GM18498 (cell line): ENCODE data around the gene TMEM14B.
"Not testable (repeated sequence)": the region's sequence is repeated elsewhere in the genome, so short reads cannot be mapped to it uniquely, and the experiment has no call there.

Source experiments
- ATAC-seq: cut with Tn5 transposase; IDR thresholded peaks from one replicate; pipeline ENCODE4 v1.9.1; 2021; ENCODE audit warnings: mild to moderate bottlenecking, moderate library complexity; ENCODE audit not compliant: unreplicated experiment

The TMEM14B gene

GRCh38 chr6:10745116-10745515 lies 2.5 kb upstream of the TMEM14B start:
- no peak for ATAC-seq

GRCh38 chr6:10746915-10747250 lies 722 bp upstream of the TMEM14B start:
- ATAC-seq = no peak

GRCh38 chr6:10749734-10750133 lies 2.1 kb downstream of the TMEM14B start:
- ATAC-seq = no peak

GRCh38 chr6:10750568-10750967 lies 3.0 kb downstream of the TMEM14B start:
- ATAC-seq = not testable (repeated sequence)

- not testable (repeated sequence) for ATAC-seq
Observed at GRCh38 chr6:10751757-10752156, 4.2 kb downstream of the TMEM14B start.

GRCh38 chr6:10756085-10756484 lies 8.5 kb downstream of the TMEM14B start:
- ATAC-seq = no peak

- peak; percentile 71 for ATAC-seq
Observed at GRCh38 chr6:10759312-10759839, 11.8 kb downstream of the TMEM14B start.

GRCh38 chr6:10759884-10760329 lies 12.3 kb downstream of the TMEM14B start:
- ATAC-seq = no peak

- ATAC-seq = no peak
Observed at GRCh38 chr6:10763006-10763405, 15.4 kb downstream of the TMEM14B start.

- no peak for ATAC-seq
Observed at GRCh38 chr6:10769419-10769818, 21.8 kb downstream of the TMEM14B start.

GRCh38 chr6:10771371-10771894 lies 23.8 kb downstream of the TMEM14B start:
- ATAC-seq = no peak

GRCh38 chr6:10778230-10778629 lies 30.6 kb downstream of the TMEM14B start:
- ATAC-seq = no peak

GRCh38 chr6:10779076-10779475 lies 31.5 kb downstream of the TMEM14B start:
- no peak for ATAC-seq

GRCh38 chr6:10791673-10792072 lies 44.1 kb downstream of the TMEM14B start:
- no peak for ATAC-seq

GRCh38 chr6:10792101-10792500 lies 44.5 kb downstream of the TMEM14B start:
- ATAC-seq = no peak

GRCh38 chr6:10793035-10793434 lies 45.4 kb downstream of the TMEM14B start:
- no peak for ATAC-seq

GRCh38 chr6:10793695-10794094 lies 46.1 kb downstream of the TMEM14B start:
- no peak for ATAC-seq

- no peak for ATAC-seq
Observed at GRCh38 chr6:10794239-10794638, 46.6 kb downstream of the TMEM14B start.

GRCh38 chr6:10800810-10801209 lies 53.2 kb downstream of the TMEM14B start:
- ATAC-seq = no peak

GRCh38 chr6:10801224-10801848 lies 53.7 kb downstream of the TMEM14B start:
- ATAC-seq = peak; percentile 92
